OCI-LY7 (cell line): ENCODE results near the gene ADAM12. TPM values are rescaled to one million over a fixed set of nuclear protein-coding genes. Genes with fewer than 3 reads are reported as not detected.

ENCODE experiments used
- BruUV-seq: library from RNA; stranded (reverse); fragments of 400-500 nt; replicated peaks from 2 replicates; lab custom pipeline; 2021; lab: Mats Ljungman, UMichigan
- CTCF ChIA-PET: fragments of 300-600 bp; sonication (Branson Sonifier 250); formaldehyde crosslinking; loops from one replicate; lab custom pipeline; 2022; ENCODE audit warnings: antibody characterized with exemption; ENCODE audit not compliant: unreplicated experiment; lab: Charles Lee
- POLR2A ChIA-PET: fragments of 300-600 bp; sonication (Branson Sonifier 250); formaldehyde crosslinking; loops from one replicate; lab custom pipeline; 2022; ENCODE audit warnings: antibody characterized with exemption; lab: Charles Lee
- DNase-seq: peaks from one replicate; pipeline ENCODE4 v3.0.0-alpha.2; 2015; ENCODE audit warnings: low spot score
- H2AFZ ChIP-seq: fragments of 200-600 bp; sonication (generic), shearing (Covaris generic); 2 replicates; pipeline ENCODE4 v1.6.1; 2014; ENCODE audit warnings: mild to moderate bottlenecking, antibody characterized with exemption, low read length, moderate library complexity
- H3K27ac ChIP-seq: fragments of 200-600 bp; sonication (generic); 2 replicates; pipeline ENCODE4 v1.5.1; 2014; ENCODE audit warnings: mixed run types, low read depth, mild to moderate bottlenecking, moderate library complexity, low read length, inconsistent platforms; ENCODE audit not compliant: poor library complexity, severe bottlenecking
- H3K36me3 ChIP-seq: fragments of 200-600 bp; sonication (generic); 2 replicates; pipeline ENCODE4 v1.6.1; 2014; ENCODE audit warnings: mild to moderate bottlenecking, antibody characterized with exemption, low read length, moderate library complexity, mixed read lengths; ENCODE audit not compliant: insufficient read depth
- H3K4me1 ChIP-seq: fragments of 200-600 bp; sonication (generic); 2 replicates; pipeline ENCODE4 v1.5.1; 2014; ENCODE audit warnings: mild to moderate bottlenecking, low read length; ENCODE audit not compliant: insufficient read depth, poor library complexity, severe bottlenecking
- H3K4me2 ChIP-seq: fragments of 200-600 bp; sonication (generic); 2 replicates; pipeline ENCODE4 v1.6.1; 2014; ENCODE audit warnings: mild to moderate bottlenecking, low read length
- H3K4me3 ChIP-seq: fragments of 200-600 bp; sonication (generic); 2 replicates; pipeline ENCODE4 v1.5.1; 2014; ENCODE audit warnings: mild to moderate bottlenecking, low read depth, low read length; ENCODE audit not compliant: poor library complexity, severe bottlenecking
- H3K79me2 ChIP-seq: fragments of 200-600 bp; sonication (generic); 2 replicates; pipeline ENCODE4 v1.6.1; 2016; ENCODE audit warnings: low read depth, mild to moderate bottlenecking, low read length, moderate library complexity, mixed read lengths; ENCODE audit not compliant: insufficient read depth
- H3K9me2 ChIP-seq: fragments of 200-600 bp; sonication (generic); 2 replicates; pipeline ENCODE4 v1.6.1; 2016; ENCODE audit warnings: mild to moderate bottlenecking, low read length, mixed read lengths; ENCODE audit not compliant: insufficient read depth
- H3K9me3 ChIP-seq: fragments of 200-600 bp; sonication (generic); 2 replicates; pipeline ENCODE4 v1.6.1; 2014; ENCODE audit warnings: mild to moderate bottlenecking, mixed run types, low read length, mixed read lengths
- H4K20me1 ChIP-seq: fragments of 200-600 bp; sonication (generic); 2 replicates; pipeline ENCODE4 v1.6.1; 2014; ENCODE audit warnings: mild to moderate bottlenecking, antibody characterized with exemption, low read length, moderate library complexity, mixed read lengths; ENCODE audit not compliant: insufficient read depth
- CTCF ChIP-seq: fragments of 200-600 bp; sonication (generic); conservative IDR thresholded peaks from 2 replicates; pipeline ENCODE4 v1.5.1; 2014; ENCODE audit warnings: mild to moderate bottlenecking, antibody characterized with exemption, low read length, moderate library complexity, mixed read lengths
- EZH2phosphoT487 ChIP-seq: fragments of 200-600 bp; sonication (generic); IDR thresholded peaks from 2 replicates; pipeline ENCODE4 v1.6.1; 2018; ENCODE audit warnings: low read depth, borderline replicate concordance, mild to moderate bottlenecking, mixed run types, antibody characterized with exemption, low read length, moderate library complexity, mixed read lengths
- intact Hi-C: fragments of 100-400 bp; cut with micrococcal nuclease; formaldehyde crosslinking; loops from one replicate; pipeline ENCODE4 v1.10.0; 2022; ENCODE audit not compliant: unreplicated experiment
- total RNA-seq, 2 experiments: library from RNA; depleted of rRNA in 1 of 2; stranded (reverse); fragments of >200 nt in 1 of 2; shearing (Covaris generic) in 1 of 2; gene quantifications; 2 replicates each; pipeline ENCODE4 v1.2.3, GENCODE V29; 2014 to 2022

ADAM12 gene
- total RNA-seq, 2 experiments from 2014 or later = 0.06 TPM; not detected in 1

GRCh38 chr10:126225672-126226008, 162.6 kb downstream of the ADAM12 start:
- CTCF ChIA-PET = no interaction called here
- H3K36me3 ChIP-seq = no peaks in the 10 kb centered on the region
- H3K4me1 ChIP-seq = no peaks in the 10 kb centered on the region
- no TSS peak for BruUV-seq
- H3K79me2 ChIP-seq = no peaks in the 10 kb centered on the region
- no peak overlapping the region for H3K4me2 ChIP-seq
- intact Hi-C loops = no loop called here
- H2AFZ ChIP-seq = no peak overlapping the region
- H3K9me2 ChIP-seq = no peaks in the 10 kb centered on the region
- H3K4me3 ChIP-seq = no peak overlapping the region
- no peak for DNase-seq
- H3K9me3 ChIP-seq = no peaks in the 10 kb centered on the region
- no peak overlapping the region for H3K27ac ChIP-seq
- POLR2A ChIA-PET = interaction anchor here (0.6 kb wide), 1 partner anchor 1072 kb away, joined by 3 read pairs; no protein-coding TSS in a partner anchor
- TF ChIP-seq CTCF (no peak), EZH2phosphoT487 (no peak)
- no peaks in the 10 kb centered on the region for H4K20me1 ChIP-seq

GRCh38 chr10:126224967-126225671, 163.2 kb downstream of the ADAM12 start:
- Histone ChIP-seq H3K4me1 (no peaks in the 10 kb centered on the region), H3K36me3 (no peaks in the 10 kb centered on the region), H3K79me2 (no peaks in the 10 kb centered on the region), H3K9me2 (no peaks in the 10 kb centered on the region), H3K4me2 (no peak overlapping the region), H3K27ac (no peak overlapping the region), H3K4me3 (no peak overlapping the region), H2AFZ (no peak overlapping the region), H4K20me1 (no peaks in the 10 kb centered on the region), H3K9me3 (no peaks in the 10 kb centered on the region)
- intact Hi-C loops = no loop called here
- ChIA-PET POLR2A (interaction anchor here (0.6 kb wide), 1 partner anchor 1072 kb away, joined by 3 read pairs; no protein-coding TSS in a partner anchor), CTCF (no interaction called here)
- no TSS peak for BruUV-seq
- no peak for DNase-seq
- TF ChIP-seq CTCF (no peak), EZH2phosphoT487 (no peak)

GRCh38 chr10:126223512-126224067, 164.7 kb downstream of the ADAM12 start:
- no peak overlapping the region for H2AFZ ChIP-seq
- H3K79me2 ChIP-seq = no peaks in the 10 kb centered on the region
- intact Hi-C loops = no loop called here
- no peaks in the 10 kb centered on the region for H4K20me1 ChIP-seq
- no peak for DNase-seq
- no peak overlapping the region for H3K4me2 ChIP-seq
- no peaks in the 10 kb centered on the region for H3K9me2 ChIP-seq
- BruUV-seq = no TSS peak
- no peaks in the 10 kb centered on the region for H3K9me3 ChIP-seq
- POLR2A ChIA-PET = no interaction called here
- H3K4me3 ChIP-seq = no peak overlapping the region
- H3K4me1 ChIP-seq = no peaks in the 10 kb centered on the region
- H3K36me3 ChIP-seq = no peaks in the 10 kb centered on the region
- H3K27ac ChIP-seq = no peak overlapping the region
- CTCF ChIA-PET = no interaction called here
- TF ChIP-seq CTCF = no peak
- TF ChIP-seq EZH2phosphoT487 = no peak
